Sigmoid colon (tissue), 7 donors: Measurements from ENCODE around the gene KRT76. TPM values are rescaled to one million over a fixed set of nuclear protein-coding genes. Genes with fewer than 3 reads are reported as not detected.

Source experiments
- DNase-seq: peaks from one replicate; pipeline ENCODE4 v3.0.0-alpha.2; 2019
- H3K27ac ChIP-seq, 4 donors: fragments of 200-600 bp; sonication (generic); one replicate each; pipeline ENCODE4 v1.5.1; 2016 to 2019; ENCODE audit warnings: mild to moderate bottlenecking in 1 of 4
- H3K27me3 ChIP-seq, 3 donors: fragments of 200-600 bp; sonication (generic); one replicate each; pipeline ENCODE4 v1.5.1; 2019; ENCODE audit warnings: mild to moderate bottlenecking in 1 of 3
- H3K36me3 ChIP-seq, 4 donors: fragments of 200-600 bp; sonication (generic); one replicate each; pipeline ENCODE4 v1.5.1; 2016 to 2019
- H3K4me1 ChIP-seq, 4 donors: fragments of 200-600 bp; sonication (generic); one replicate each; pipeline ENCODE4 v1.5.1; 2017 to 2019
- H3K4me3 ChIP-seq, 4 donors: fragments of 200-600 bp; sonication (generic); one replicate each; pipeline ENCODE4 v1.5.1; 2017 to 2019; ENCODE audit warnings: mild to moderate bottlenecking in 2 of 4, moderate library complexity in 1 of 4
- H3K9me3 ChIP-seq, 4 donors: fragments of 200-600 bp in 3 of 4; sonication (generic) in 3 of 4; one replicate each; pipeline versions ENCODE4 v1.5.1 to v1.6.1; 2013 to 2019
- CTCF ChIP-seq, 4 experiments: fragments of 450-650 bp in 3 of 4; fragments of 200-600 bp in 1 of 4; IDR thresholded peaks; one replicate each; pipeline ENCODE4 v1.5.1; 2016 to 2019; ENCODE audit warnings: antibody characterized with exemption in 4 of 4, mild to moderate bottlenecking in 3 of 4, moderate library complexity in 2 of 4
- EP300 ChIP-seq, 4 donors: sonication (generic); formaldehyde crosslinking; IDR thresholded peaks; one replicate each; pipeline ENCODE4 v1.6.1; 2017; ENCODE audit warnings: antibody characterized with exemption in 4 of 4
- POLR2A ChIP-seq, 2 donors: fragments of 450-650 bp; IDR thresholded peaks; one replicate each; pipeline ENCODE4 v1.6.1; 2016; ENCODE audit warnings: antibody characterized with exemption in 2 of 2, mild to moderate bottlenecking in 2 of 2, moderate library complexity in 2 of 2
- POLR2AphosphoS5 ChIP-seq, 4 donors: sonication (generic); formaldehyde crosslinking; IDR thresholded peaks; one replicate each; pipeline ENCODE4 v1.6.1; 2017; ENCODE audit warnings: antibody characterized with exemption in 4 of 4
- WGBS, 2 donors: extraction: QIAGEN DNeasy Blood & Tissue Kit; methylation state at CpG; one replicate each; pipeline ENCODE4 v1.1.7; 2013; 5-methylcytosine and 5-hydroxymethylcytosine counted together
- intact Hi-C: fragments of 100-400 bp; cut with DNase I; formaldehyde crosslinking; loops from one replicate; pipeline ENCODE4 v1.15.1; 2023
- polyA plus RNA-seq, 3 donors: library from polyadenylated mRNA; stranded (reverse); fragments of 200-250 nt; gene quantifications; one replicate each; pipeline ENCODE4 v1.2.3, GENCODE V29; 2013
- total RNA-seq, 4 donors: library from RNA; depleted of rRNA; stranded (reverse); fragments of >200 nt; gene quantifications; one replicate each; pipeline ENCODE4 v1.1.0, GENCODE V29; 2016
- donor health status: healthy with polysubstance abuse.
- donor health status: Bipolar disorder and iron deficiency.
- donor health status: healthy.

KRT76 gene
- total and polyA plus RNA-seq, 7 donors = not detected

- TF ChIP-seq POLR2AphosphoS5 (IDR thresholded peaks at IDR 0.05) = no peak
- TF ChIP-seq EP300 (IDR thresholded peaks at IDR 0.05) = no peak
- no peak for TF ChIP-seq CTCF (IDR thresholded peaks at IDR 0.05)
- no peak for TF ChIP-seq POLR2A (IDR thresholded peaks at IDR 0.05)
- Histone ChIP-seq H3K9me3 (no peaks in the 10 kb centered on the region), H3K27me3 (no peaks in the 10 kb centered on the region), H3K4me1 (no peaks in the 10 kb centered on the region), H3K27ac (no peak overlapping the region), H3K4me3 (no peak overlapping the region), H3K36me3 (no peaks in the 10 kb centered on the region)
- DNase-seq = no peak
- intact Hi-C loops = no loop called here
- 37 to 39% methylated on average over 3 of the region's 3 CpGs for WGBS, 2 donors
These were observed 9.7 kb downstream of the KRT76 start for GRCh38 chr12:52767427-52767826.

- TF ChIP-seq POLR2A (IDR thresholded peaks at IDR 0.05) = no peak
- TF ChIP-seq POLR2AphosphoS5 (IDR thresholded peaks at IDR 0.05) = no peak
- no peak for TF ChIP-seq EP300 (IDR thresholded peaks at IDR 0.05)
- no peak for TF ChIP-seq CTCF (IDR thresholded peaks at IDR 0.05)
- H3K9me3 ChIP-seq = no peaks in the 10 kb centered on the region
- no peaks in the 10 kb centered on the region for H3K27me3 ChIP-seq
- no peak overlapping the region for H3K4me3 ChIP-seq
- no peaks in the 10 kb centered on the region for H3K36me3 ChIP-seq
- no peak for DNase-seq
- 89 to 97% methylated on average over 1 of the region's 1 CpG for WGBS, 2 donors
- intact Hi-C loops = no loop called here
- H3K4me1 ChIP-seq = no peaks in the 10 kb centered on the region
- H3K27ac ChIP-seq = no peak overlapping the region
These were observed 10.1 kb downstream of the KRT76 start for GRCh38 chr12:52767020-52767379.

GRCh38 chr12:52766351-52767019, 10.7 kb downstream of the KRT76 start:
- Histone ChIP-seq H3K4me3 (no peak overlapping the region), H3K36me3 (no peaks in the 10 kb centered on the region), H3K27me3 (no peaks in the 10 kb centered on the region), H3K9me3 (peaks cover 0 to 3% (median 0%) of the 10 kb centered on the region in 4 donors), H3K4me1 (no peaks in the 10 kb centered on the region), H3K27ac (no peak overlapping the region)
- no peak for TF ChIP-seq POLR2A (IDR thresholded peaks at IDR 0.05)
- no peak for TF ChIP-seq POLR2AphosphoS5 (IDR thresholded peaks at IDR 0.05)
- TF ChIP-seq CTCF (IDR thresholded peaks at IDR 0.05) = no peak
- no peak for TF ChIP-seq EP300 (IDR thresholded peaks at IDR 0.05)
- 87 to 91% methylated on average over 5 of the region's 5 CpGs for WGBS, 2 donors
- intact Hi-C loops = no loop called here
- no peak for DNase-seq

GRCh38 chr12:52765702-52766101, 11.4 kb downstream of the KRT76 start:
- no peaks in the 10 kb centered on the region for H3K27me3 ChIP-seq
- no peak overlapping the region for H3K27ac ChIP-seq
- intact Hi-C loops = no loop called here
- TF ChIP-seq POLR2AphosphoS5 (IDR thresholded peaks at IDR 0.05) (no peak), EP300 (IDR thresholded peaks at IDR 0.05) (no peak), POLR2A (IDR thresholded peaks at IDR 0.05) (no peak), CTCF (IDR thresholded peaks at IDR 0.05) (no peak)
- H3K4me1 ChIP-seq = no peaks in the 10 kb centered on the region
- no peak for DNase-seq
- no peaks in the 10 kb centered on the region for H3K36me3 ChIP-seq
- no peak overlapping the region for H3K4me3 ChIP-seq
- WGBS, 2 donors = 67 to 85% methylated on average over 1 of the region's 1 CpG
- peaks cover 0 to 6% (median 3%) of the 10 kb centered on the region in 4 donors for H3K9me3 ChIP-seq

GRCh38 chr12:52763991-52764390, 13.2 kb downstream of the KRT76 start:
- 81 to 83% methylated on average over 2 of the region's 2 CpGs for WGBS, 2 donors
- H3K9me3 ChIP-seq = peaks cover 0 to 8% (median 7%) of the 10 kb centered on the region in 4 donors
- no peaks in the 10 kb centered on the region for H3K27me3 ChIP-seq
- H3K4me1 ChIP-seq = no peaks in the 10 kb centered on the region
- TF ChIP-seq POLR2A (IDR thresholded peaks at IDR 0.05) (no peak), CTCF (IDR thresholded peaks at IDR 0.05) (no peak), POLR2AphosphoS5 (IDR thresholded peaks at IDR 0.05) (no peak), EP300 (IDR thresholded peaks at IDR 0.05) (no peak)
- no peak overlapping the region for H3K4me3 ChIP-seq
- H3K27ac ChIP-seq = no peak overlapping the region
- DNase-seq = no peak
- intact Hi-C loops = no loop called here
- no peaks in the 10 kb centered on the region for H3K36me3 ChIP-seq
